Measurements from ENCODE around the gene SGTA. TPM values are rescaled to one million over a fixed set of nuclear protein-coding genes. Genes with fewer than 3 reads are reported as not detected.

SGTA gene
- total and polyA plus RNA-seq, 2 of the 13 experiments (the other 11 are each of a cell fraction or from before 2014, with no cell fraction given): 43.9 to 47.4 TPM

DNA sequence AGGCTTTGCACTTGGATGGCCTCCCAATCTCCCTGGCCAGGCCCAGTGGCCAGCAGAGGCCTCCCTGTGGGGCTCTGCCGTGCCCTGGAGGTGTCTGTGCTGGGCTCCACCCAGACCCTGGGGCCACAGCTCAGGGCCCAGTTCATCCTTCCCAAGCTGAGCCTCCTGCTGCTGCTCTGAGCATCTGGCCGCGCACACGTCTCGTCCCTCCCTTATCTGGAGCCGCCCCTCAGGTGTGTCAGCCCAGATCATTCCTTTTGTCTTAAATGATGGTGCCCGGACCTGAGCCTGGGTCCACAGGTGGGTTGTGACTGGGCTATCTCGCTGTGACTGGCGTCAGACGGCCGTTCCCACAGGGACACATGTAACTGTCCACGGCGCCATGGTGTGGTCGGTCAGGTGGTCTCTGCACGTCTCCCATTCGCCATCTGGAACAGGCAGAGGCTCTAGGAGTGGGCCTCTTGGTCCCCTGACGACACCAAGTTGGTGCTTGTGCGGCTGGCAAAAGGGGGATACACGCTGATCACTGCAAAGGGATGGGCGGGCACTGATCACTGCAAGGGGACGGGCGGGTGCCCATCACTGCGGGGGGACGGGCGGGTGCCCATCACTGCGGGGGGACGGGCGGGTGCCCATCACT is 22.3 kb upstream of the SGTA start:
- Histone ChIP-seq H3K4me2 (ENCODE audit: low read depth, low read length) (no peak overlapping the region), H3K36me3 (replicated peaks in 1 of 2; ENCODE audit: control insufficient read depth in 1 of 2, insufficient read depth in 2 of 2, low read length in 2 of 2) (peaks cover 26 to 70% of the 10 kb centered on the region in 2 experiments; a peak in 4 of 5 replicates), H3K4me1 (ENCODE audit: insufficient read depth, low read length) (peaks cover 1% of the 10 kb centered on the region), H4K20me1 (ENCODE audit: insufficient read depth, low read length) (no peaks in the 10 kb centered on the region), H3K9me3 (ENCODE audit: low read length) (no peaks in the 10 kb centered on the region), H2AFZ (ENCODE audit: low read length) (no peak overlapping the region), H3K9ac (ENCODE audit: insufficient read depth, low read depth, low read length) (no peak overlapping the region), H3K79me2 (ENCODE audit: insufficient read depth, low read length) (no peaks in the 10 kb centered on the region), H3K27me3 (ENCODE audit: control insufficient read depth in 1 of 2, insufficient read depth in 2 of 2, low read length in 2 of 2) (no peaks in the 10 kb centered on the region), H3K27ac (ENCODE audit: extremely low read length, insufficient read depth, low read length) (no peak overlapping the region), H3K4me3 (replicated peaks in 1 of 3; ENCODE audit: insufficient read depth in 1 of 3, low read depth in 2 of 3, low read length in 3 of 3) (no peak overlapping the region)
- in situ Hi-C loops (cut with HindIII; ENCODE audit: extremely low pct_ligation_motif_present, low pct_unique_long_range_greater_than_20kb) (no loop called here), intact Hi-C loops (cut with micrococcal nuclease; ENCODE audit: unreplicated experiment) (no loop called here)
- ATAC-seq (no peak), DNase-seq (ENCODE audit: low spot score) (no peak), FAIRE-seq (no peak)
- BruUV-seq (replicated peaks): no TSS peak
- 99% methylated on average over 22 of the region's 28 CpGs for WGBS (ENCODE audit: low lambda C conversion rate)
- TF ChIP-seq RNF2 (conservative IDR thresholded peaks at IDR 0.05; ENCODE audit: low read depth) (no peak), TBX3 (IDR thresholded peaks at IDR 0.05; ENCODE audit: borderline replicate concordance) (no peak), MTA1 (CRISPR knock-in tag; IDR thresholded peaks at IDR 0.05; ENCODE audit: borderline replicate concordance) (no peak), TRIM22 (IDR thresholded peaks at IDR 0.05) (no peak), PHF8 (CRISPR knock-in tag; IDR thresholded peaks at IDR 0.05) (no peak), MXD1 (CRISPR knock-in tag; IDR thresholded peaks at IDR 0.05) (no peak), ZNF343 (CRISPR knock-in tag; IDR thresholded peaks at IDR 0.05) (no peak), NR2C2 (CRISPR knock-in tag; IDR thresholded peaks at IDR 0.05; ENCODE audit: borderline replicate concordance) (no peak), ASH2L (IDR thresholded peaks at IDR 0.05; ENCODE audit: insufficient read length, low read depth, low read length) (no peak), ZNF775 (CRISPR knock-in tag; IDR thresholded peaks at IDR 0.05; ENCODE audit: borderline replicate concordance) (no peak), IRF2 (CRISPR knock-in tag; IDR thresholded peaks at IDR 0.05) (no peak), FOXC1 (CRISPR knock-in tag; IDR thresholded peaks at IDR 0.05; ENCODE audit: borderline replicate concordance) (no peak), ZNF598 (CRISPR knock-in tag; IDR thresholded peaks at IDR 0.05; ENCODE audit: borderline replicate concordance) (no peak)
- ChIA-PET CTCF (ENCODE audit: low intra/inter-chr PET ratio, low total read pairs) (no interaction called here), POLR2A (no interaction called here)

Data from HepG2 (cell line).